GM21390 (cell line): ENCODE measurements around the gene SELENOM.
A peak's percentile ranks its signal among the peaks of the same experiment; 100 is the strongest.

Experiments
- ATAC-seq: cut with Tn5 transposase; IDR thresholded peaks from one replicate; pipeline ENCODE4 v1.9.1; 2021; ENCODE audit not compliant: unreplicated experiment

Gene SELENOM

DNA sequence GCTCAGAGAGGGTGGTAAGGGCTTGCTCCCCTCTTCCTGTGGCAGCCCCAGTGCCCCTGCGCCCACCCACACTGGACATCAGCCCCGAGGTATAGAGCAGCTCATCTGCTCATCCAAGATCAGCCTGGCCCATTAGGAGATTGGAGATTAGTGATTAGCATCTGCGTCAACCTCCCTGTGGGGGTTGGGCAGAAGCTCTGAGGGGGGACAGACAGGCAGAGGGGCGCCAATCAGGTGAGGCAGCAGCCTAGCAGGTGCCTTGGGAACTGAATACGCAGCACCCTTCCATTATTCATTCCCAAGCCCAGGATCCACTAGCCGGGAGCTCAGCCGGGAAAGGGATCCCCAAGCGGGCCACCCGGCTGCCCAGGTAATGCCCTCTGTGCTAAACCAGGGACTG lies 15.2 kb downstream of the SELENOM start:
- no peak for ATAC-seq

DNA sequence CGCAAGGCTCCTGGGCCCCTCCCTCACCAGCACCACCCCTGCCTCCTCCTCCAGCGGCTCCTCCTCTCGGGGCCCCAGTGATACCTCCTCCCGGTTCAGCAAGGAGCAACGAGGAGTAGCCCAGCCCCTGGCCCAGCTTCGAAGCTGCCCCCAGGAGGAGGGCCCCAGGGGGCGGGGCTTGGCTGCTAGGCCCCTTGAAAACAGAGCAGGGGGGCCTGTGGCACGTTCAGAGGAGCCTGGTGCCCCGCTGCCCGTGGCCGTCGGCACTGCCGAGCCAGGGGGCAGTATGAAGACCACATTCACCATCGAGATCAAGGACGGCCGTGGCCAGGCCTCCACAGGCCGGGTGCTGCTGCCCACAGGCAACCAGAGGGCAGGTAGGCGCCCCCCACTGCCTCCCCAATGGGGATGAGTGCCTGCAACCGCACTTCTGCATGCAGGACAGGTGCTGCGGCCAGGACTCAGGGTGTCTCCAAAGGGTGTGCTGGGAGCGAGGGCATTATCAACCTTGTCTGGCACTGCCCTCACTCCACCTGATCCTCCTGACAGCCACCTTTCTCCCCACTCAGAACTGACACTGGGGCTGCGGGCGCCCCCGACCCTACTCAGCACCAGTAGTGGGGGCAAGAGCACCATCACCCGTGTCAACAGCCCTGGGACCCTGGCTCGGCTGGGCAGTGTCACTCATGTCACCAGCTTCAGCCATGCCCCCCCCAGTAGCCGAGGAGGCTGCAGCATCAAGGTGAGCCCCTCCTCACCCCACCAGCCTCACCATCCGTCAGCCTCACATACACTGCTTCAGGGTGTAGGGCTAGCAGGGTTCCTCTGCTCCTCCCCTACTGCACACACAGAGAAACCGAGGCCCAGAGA lies 16.0 kb downstream of the SELENOM start:
- ATAC-seq: no peak

- no peak for ATAC-seq
Measured at GRCh38 chr22:31090217-31091085, 16.9 kb downstream of the SELENOM start.

GRCh38 chr22:31089160-31090100 lies 17.9 kb downstream of the SELENOM start:
- no peak for ATAC-seq

- no peak for ATAC-seq
Measured at GRCh38 chr22:31088233-31088986, 19.0 kb downstream of the SELENOM start.

GRCh38 chr22:31087744-31088215 lies 19.6 kb downstream of the SELENOM start:
- no peak for ATAC-seq

DNA sequence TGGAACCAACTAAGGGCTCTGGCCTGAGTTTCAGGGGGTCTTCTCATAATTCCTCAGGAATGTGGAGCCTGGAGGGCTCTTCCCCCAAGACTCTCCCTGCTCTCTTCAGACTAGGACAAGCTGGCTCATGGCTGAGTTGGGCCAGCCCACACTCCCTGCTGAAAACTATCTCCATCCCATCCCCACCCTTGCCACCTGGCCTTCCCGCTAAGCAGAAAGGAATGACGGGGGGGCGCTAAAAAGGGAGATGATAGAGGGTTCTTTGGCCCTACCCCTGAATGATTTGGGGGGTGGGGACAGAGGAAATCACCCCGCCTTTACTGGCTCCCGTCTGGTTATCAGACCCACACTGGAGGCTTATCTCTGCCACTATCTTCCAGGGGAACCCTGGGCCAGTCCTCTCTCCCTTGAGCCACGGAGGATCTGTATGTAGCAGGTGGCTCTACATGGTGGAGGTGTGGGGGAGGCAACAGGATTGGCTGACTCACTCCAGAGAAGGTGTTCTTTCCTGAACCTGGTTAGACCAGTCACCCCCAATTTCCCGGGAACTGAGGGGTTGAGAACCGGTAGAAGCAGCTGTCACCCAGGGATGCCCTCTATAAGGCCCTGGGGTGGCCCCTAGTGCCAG lies 20.6 kb downstream of the SELENOM start:
- ATAC-seq: no peak

GRCh38 chr22:31085928-31086327 lies 21.4 kb downstream of the SELENOM start:
- no peak for ATAC-seq

GRCh38 chr22:31085493-31085824 lies 21.9 kb downstream of the SELENOM start:
- no peak for ATAC-seq

GRCh38 chr22:31084811-31085492 lies 22.4 kb downstream of the SELENOM start:
- ATAC-seq: peak; percentile 52

DNA sequence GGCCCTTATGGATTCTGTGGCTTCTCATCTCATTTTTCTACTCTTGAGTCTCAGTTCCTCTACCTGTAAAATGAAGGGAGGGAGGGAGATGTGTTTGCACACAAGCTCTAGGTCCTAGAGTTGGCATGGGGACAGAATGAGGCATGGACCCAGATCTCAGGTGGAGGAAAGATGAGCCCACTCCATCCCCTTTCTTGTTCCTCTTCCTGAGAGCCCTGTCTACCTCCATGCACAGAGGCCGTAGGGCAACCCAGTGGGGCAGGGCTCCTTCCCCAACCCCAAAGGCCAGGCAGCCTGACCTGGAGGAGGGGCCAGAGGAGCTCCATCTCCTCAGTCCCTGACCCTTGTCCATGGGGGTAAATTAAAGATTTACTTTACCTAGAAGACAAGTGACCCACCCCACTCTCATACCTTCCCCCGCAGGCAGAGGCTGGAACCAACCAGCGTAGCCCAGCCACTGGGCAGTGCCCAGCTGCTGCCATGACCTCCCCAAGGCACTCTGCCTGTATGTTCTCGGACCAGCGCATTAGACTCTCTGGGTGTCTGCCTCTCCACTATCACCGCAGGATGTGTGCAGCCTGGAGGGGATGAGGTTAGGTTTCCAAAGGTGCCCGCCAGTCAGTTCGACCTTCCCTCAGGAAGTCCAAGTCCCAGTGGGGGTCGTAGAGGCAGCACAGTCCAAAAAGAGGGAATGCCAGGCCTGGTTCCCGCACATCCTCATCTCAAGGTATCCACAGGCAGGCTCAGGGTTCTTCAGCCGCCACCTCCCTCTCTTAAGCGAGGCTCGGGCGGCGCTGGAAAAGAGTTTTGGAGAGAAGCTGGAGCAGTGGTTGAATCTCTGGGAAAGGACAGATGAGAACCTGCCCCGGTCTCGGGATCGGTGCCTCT lies 23.2 kb downstream of the SELENOM start:
- no peak for ATAC-seq

- no peak for ATAC-seq
Measured at GRCh38 chr22:31083377-31083768, 24.0 kb downstream of the SELENOM start.

DNA sequence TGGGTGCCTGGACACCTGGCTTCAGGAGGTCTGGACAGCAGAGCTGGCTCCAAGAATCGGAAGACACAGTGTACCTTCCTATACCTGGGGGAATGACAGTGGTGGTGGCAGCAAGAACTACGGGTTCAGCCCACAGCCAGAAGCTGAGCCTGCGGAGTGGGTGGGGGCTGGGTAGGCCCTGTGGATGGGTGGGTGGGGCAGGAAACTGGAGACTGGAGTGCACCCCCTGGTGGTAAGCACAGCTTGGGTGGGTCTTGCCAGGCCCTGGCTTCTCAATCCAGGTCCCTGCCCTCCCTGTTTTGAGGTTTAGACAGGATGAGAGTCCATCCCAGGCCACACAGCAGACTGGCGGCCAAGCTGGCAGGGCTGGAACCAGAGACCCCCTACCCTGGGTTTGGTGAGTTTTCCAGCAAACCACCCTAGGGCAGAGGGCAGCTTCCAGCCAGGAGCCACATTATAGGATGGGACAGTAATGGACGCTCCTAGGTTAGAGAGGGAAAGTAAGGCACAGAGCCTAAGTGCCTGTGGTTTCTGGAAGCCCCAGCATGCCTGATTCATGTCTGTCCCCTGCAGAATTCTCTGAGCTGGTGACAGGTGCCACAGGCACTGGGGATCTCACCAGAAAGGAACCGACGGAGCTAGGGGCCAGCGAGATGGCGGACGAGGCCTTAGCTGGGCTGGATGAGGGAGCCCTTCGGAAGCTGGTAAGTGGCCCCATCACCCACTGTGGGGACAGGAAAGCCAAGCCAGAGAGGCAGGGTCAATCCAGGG lies 24.6 kb downstream of the SELENOM start:
- no peak for ATAC-seq

DNA sequence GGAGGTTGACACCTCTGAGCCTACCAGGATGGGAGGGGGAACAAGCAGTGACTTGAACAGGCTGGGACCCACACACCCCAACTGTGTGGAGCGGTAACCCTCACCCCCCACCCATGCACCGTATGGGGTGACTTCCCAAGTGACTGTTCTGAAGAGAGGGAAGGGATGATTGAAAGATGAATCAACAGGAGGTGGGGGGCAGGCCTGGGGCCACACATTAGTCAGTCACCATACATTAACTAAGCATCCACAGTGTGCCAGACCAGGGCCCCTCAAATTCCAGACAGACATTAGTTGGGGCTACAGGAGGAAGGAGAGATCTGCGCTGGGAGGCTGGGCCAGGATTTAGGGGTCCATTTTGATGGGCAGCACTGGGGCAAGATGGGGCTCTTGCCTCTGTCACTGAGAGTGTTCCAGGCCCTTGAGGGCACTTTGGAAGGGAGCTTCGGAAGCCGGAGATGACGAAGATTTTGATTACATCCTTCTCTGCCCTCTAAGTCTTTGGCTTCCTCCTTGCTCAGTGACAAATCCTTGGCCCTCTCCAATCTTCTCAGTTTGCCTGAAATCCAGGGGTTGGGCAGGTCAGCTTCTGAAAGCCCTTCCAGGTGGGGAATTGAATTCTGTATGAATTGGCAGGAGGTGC lies 25.3 kb downstream of the SELENOM start:
- ATAC-seq: no peak

- peak; percentile 45 for ATAC-seq
Measured at GRCh38 chr22:31080848-31081649, 26.3 kb downstream of the SELENOM start, which contains the start of gene SMTN. Gene SMTN (plus strand): TSS chr22:31081318. CDS start chr22:31083259, 1,941 bp downstream.
